SK-N-SH (cell line): ENCODE measurements around the gene CACNG4. TPM values are rescaled to one million over a fixed set of nuclear protein-coding genes. Genes with fewer than 3 reads are reported as not detected.

Experiments
- CTCF ChIA-PET: fragments of 300-600, 350-600 bp; formaldehyde crosslinking; extraction: SDS; loops from one replicate; lab custom pipeline; 2021; lab: Yijun Ruan, JAX
- POLR2A ChIA-PET: fragments of 350-600 bp; sonication (Branson Sonifier 250); formaldehyde crosslinking; extraction: SDS; loops from one replicate; lab custom pipeline; 2020; ENCODE audit warnings: antibody characterized with exemption, inconsistent platforms; lab: Yijun Ruan, JAX
- DNase-seq: peaks from one replicate; pipeline ENCODE4 v3.0.0; 2012
- H2AFZ ChIP-seq: fragments of 200-600 bp; sonication (generic); 2 replicates; pipeline ENCODE4 v1.8.1; 2016; ENCODE audit warnings: antibody characterized with exemption, mild to moderate bottlenecking, low read depth
- H3F3A ChIP-seq: fragments of 200-600 bp; sonication (generic); replicated peaks from 2 replicates; pipeline ENCODE3; 2016; ENCODE audit warnings: antibody characterized with exemption, mild to moderate bottlenecking; ENCODE audit not compliant: insufficient read depth
- H3K27ac ChIP-seq, 2 experiments: fragments of 200-500 bp in 1 of 2; fragments of 200-600 bp in 1 of 2; sonication (Bioruptor generic) in 1 of 2; sonication (generic), shearing (Covaris generic) in 1 of 2; 2 replicates each; pipeline versions ENCODE4 v1.5.1 to v1.6.1; 2014 to 2016; ENCODE audit warnings: low read depth in 2 of 2, inconsistent platforms in 1 of 2, low read length in 1 of 2, mild to moderate bottlenecking in 1 of 2, mixed read lengths in 1 of 2
- H3K27me3 ChIP-seq: fragments of 200-600 bp; sonication (generic), shearing (Covaris generic); 2 replicates; pipeline ENCODE4 v1.6.1; 2016; ENCODE audit warnings: mixed run types; ENCODE audit not compliant: insufficient read depth
- H3K36me3 ChIP-seq, 2 experiments: fragments of 200-500 bp in 1 of 2; fragments of 200-600 bp in 1 of 2; sonication (Bioruptor generic) in 1 of 2; sonication (generic) in 1 of 2; replicated peaks in 1 of 2; 2 replicates each; pipeline versions ENCODE3 to v1.5.1; 2014 to 2016; ENCODE audit warnings: low read length in 1 of 2, mild to moderate bottlenecking in 1 of 2; ENCODE audit not compliant: insufficient read depth in 2 of 2, control insufficient read depth in 1 of 2
- H3K4me1 ChIP-seq, 2 experiments: fragments of 200-500 bp in 1 of 2; fragments of 200-600 bp in 1 of 2; sonication (Bioruptor generic) in 1 of 2; sonication (generic), shearing (Covaris generic) in 1 of 2; 2 replicates each; pipeline versions ENCODE4 v1.5.1 to v1.6.1; 2014 to 2016; ENCODE audit warnings: low read depth in 1 of 2, low read length in 1 of 2, mixed run types in 1 of 2; ENCODE audit not compliant: insufficient read depth in 2 of 2, control insufficient read depth in 1 of 2
- H3K4me2 ChIP-seq: fragments of 200-600 bp; sonication (generic), shearing (Covaris generic); 2 replicates; pipeline ENCODE4 v1.6.1; 2017; ENCODE audit warnings: mixed run types
- H3K4me3 ChIP-seq, 2 experiments: fragments of 200-500 bp in 1 of 2; fragments of 200-600 bp in 1 of 2; sonication (Bioruptor generic) in 1 of 2; sonication (generic), shearing (Covaris generic) in 1 of 2; 2 replicates each; pipeline versions ENCODE4 v1.5.1 to v1.8.1; 2014 to 2016; ENCODE audit warnings: low read depth in 2 of 2, inconsistent platforms in 1 of 2, low read length in 1 of 2, mild to moderate bottlenecking in 1 of 2, mixed read lengths in 1 of 2, moderate library complexity in 1 of 2
- H3K79me2 ChIP-seq: fragments of 200-600 bp; sonication (generic); 2 replicates; pipeline ENCODE4 v1.8.1; 2017; ENCODE audit warnings: mild to moderate bottlenecking; ENCODE audit not compliant: insufficient read depth
- H3K9ac ChIP-seq: fragments of 200-600 bp; sonication (generic); 2 replicates; pipeline ENCODE4 v1.6.1; 2017; ENCODE audit warnings: mixed run types
- H3K9me2 ChIP-seq: fragments of 200-600 bp; sonication (generic); 2 replicates; pipeline ENCODE4 v1.6.1; 2017; ENCODE audit warnings: mixed run types
- H3K9me3 ChIP-seq: fragments of 200-600 bp; sonication (generic); 2 replicates; pipeline ENCODE4 v1.6.1; 2017; ENCODE audit warnings: mixed run types, mild to moderate bottlenecking, moderate library complexity
- H4K20me1 ChIP-seq: fragments of 200-600 bp; sonication (generic); 2 replicates; pipeline ENCODE4 v1.6.1; 2017; ENCODE audit warnings: mild to moderate bottlenecking, mixed run types; ENCODE audit not compliant: insufficient read depth
- CHD2 ChIP-seq: fragments of 150-350 bp; IDR thresholded peaks from 2 replicates; pipeline ENCODE4 v1.6.1; 2018; ENCODE audit warnings: low read length; ENCODE audit not compliant: partially characterized antibody
- ELF1 ChIP-seq: IDR thresholded peaks from 2 replicates; pipeline ENCODE4 v1.4.0; 2012
- EP300 ChIP-seq, 2 experiments: IDR thresholded peaks; 2 replicates each; pipeline versions ENCODE4 v1.4.0 to v1.6.1; 2012; ENCODE audit warnings: borderline replicate concordance in 1 of 2, low read depth in 1 of 2, low read length in 1 of 2
- FOXJ3 ChIP-seq: sonication (generic); formaldehyde crosslinking; IDR thresholded peaks from 2 replicates; pipeline ENCODE4 v1.5.1; 2020; ENCODE audit warnings: mild to moderate bottlenecking, missing genetic modification reagents
- FOXM1 ChIP-seq: IDR thresholded peaks from 2 replicates; pipeline ENCODE4 v1.4.0; 2012; ENCODE audit warnings: low read depth, mild to moderate bottlenecking
- GABPA ChIP-seq: IDR thresholded peaks from 2 replicates; pipeline ENCODE4 v1.4.0; 2012; ENCODE audit warnings: low read depth, mild to moderate bottlenecking
- GATA2 ChIP-seq: sonication (generic); formaldehyde crosslinking; IDR thresholded peaks from 2 replicates; pipeline ENCODE4 v1.5.0; 2020; ENCODE audit warnings: mild to moderate bottlenecking, missing genetic modification reagents
- IRF3 ChIP-seq: fragments of 150-350 bp; IDR thresholded peaks from 2 replicates; pipeline ENCODE4 v1.6.1; 2016; ENCODE audit warnings: mild to moderate bottlenecking, low read depth, low read length
- JUND ChIP-seq: IDR thresholded peaks from 2 replicates; pipeline ENCODE4 v1.4.0; 2012
- NFIC ChIP-seq: IDR thresholded peaks from 2 replicates; pipeline ENCODE4 v1.4.0; 2012; ENCODE audit warnings: borderline replicate concordance
- NRF1 ChIP-seq: IDR thresholded peaks from 2 replicates; pipeline ENCODE4 v1.6.1; 2012; ENCODE audit warnings: low read depth, mild to moderate bottlenecking, low read length
- RAD21 ChIP-seq: IDR thresholded peaks from 2 replicates; pipeline ENCODE4 v1.6.1; 2012; ENCODE audit warnings: mild to moderate bottlenecking, low read length
- RCOR1 ChIP-seq: fragments of 150-350 bp; IDR thresholded peaks from 2 replicates; pipeline ENCODE4 v1.6.1; 2017; ENCODE audit warnings: antibody characterized with exemption, low read length
- SMC3 ChIP-seq: IDR thresholded peaks from 2 replicates; pipeline ENCODE4 v1.6.1; 2012; ENCODE audit warnings: low read depth, low read length, improper control_type of control experiment
- TCF12 ChIP-seq: IDR thresholded peaks from 2 replicates; pipeline ENCODE4 v1.4.0; 2012
- USF2 ChIP-seq: fragments of 150-350 bp; IDR thresholded peaks from 2 replicates; pipeline ENCODE4 v1.6.1; 2017; ENCODE audit warnings: antibody characterized with exemption, low read length, low read depth, borderline replicate concordance
- YY1 ChIP-seq: IDR thresholded peaks from 2 replicates; pipeline ENCODE4 v1.4.0; 2012; ENCODE audit warnings: low read depth, mild to moderate bottlenecking
- WGBS: methylation state at CpG from one replicate; pipeline ENCODE4 v1.1.6; 2017; ENCODE audit warnings: low lambda C conversion rate; 5-methylcytosine and 5-hydroxymethylcytosine counted together
- polyA plus RNA-seq, 3 experiments: library from polyadenylated mRNA; depleted of rRNA; stranded (reverse); fragments of >200 nt; gene quantifications; 2 replicates each; pipeline ENCODE4 v1.2.3, GENCODE V29; 2012
- TF ChIP-seq, protein P1 (sequence below): IDR thresholded peaks from 2 replicates; pipeline ENCODE4 v1.4.0; 2012; ENCODE audit warnings: low read depth, borderline replicate concordance
- TF ChIP-seq, protein P2 (sequence below): IDR thresholded peaks from 2 replicates; pipeline ENCODE4 v1.4.0; 2012; ENCODE audit warnings: low read depth
- TF ChIP-seq, protein P3 (sequence below): fragments of 200-600 bp; sonication (generic); IDR thresholded peaks from 2 replicates; pipeline ENCODE4 v1.6.1; 2017; ENCODE audit warnings: antibody characterized with exemption, mild to moderate bottlenecking, moderate library complexity

The CACNG4 gene
- polyA plus RNA-seq, 1 of the 3 experiments (the other 2 are of a cell fraction): 13.2 TPM

GRCh38 chr17:66932311-66932710 lies 32.2 kb upstream of the CACNG4 start:
- no peak overlapping the region for H2AFZ ChIP-seq
- H3K4me1 ChIP-seq: peaks cover 0 to 38% of the 10 kb centered on the region in 2 experiments; a peak in 1 of 4 replicates
- H3K27me3 ChIP-seq: no peaks in the 10 kb centered on the region; the same call in 1 of the 2 replicates
- H4K20me1 ChIP-seq: no peaks in the 10 kb centered on the region
- TF ChIP-seq NRF1 (no peak), CHD2 (peak; percentile 22), YY1 (no peak)
- TF ChIP-seq, protein P1, sequence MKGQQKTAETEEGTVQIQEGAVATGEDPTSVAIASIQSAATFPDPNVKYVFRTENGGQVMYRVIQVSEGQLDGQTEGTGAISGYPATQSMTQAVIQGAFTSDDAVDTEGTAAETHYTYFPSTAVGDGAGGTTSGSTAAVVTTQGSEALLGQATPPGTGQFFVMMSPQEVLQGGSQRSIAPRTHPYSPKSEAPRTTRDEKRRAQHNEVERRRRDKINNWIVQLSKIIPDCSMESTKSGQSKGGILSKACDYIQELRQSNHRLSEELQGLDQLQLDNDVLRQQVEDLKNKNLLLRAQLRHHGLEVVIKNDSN: no peak
- DNase-seq: peak; percentile 64
- H3K36me3 ChIP-seq: no peaks in the 10 kb centered on the region
- no peaks in the 10 kb centered on the region for H3K9me2 ChIP-seq
- H3K27ac ChIP-seq: peak overlapping the region in 1 of 2 experiments; percentile 73; a peak in 2 of 4 replicates
- no peaks in the 10 kb centered on the region for H3K9me3 ChIP-seq
- ChIA-PET POLR2A (interaction anchor here (1.1 kb wide), 1 partner anchor 87 kb away, joined by 3 read pairs; no protein-coding TSS in a partner anchor), CTCF (interaction anchor here (1.0 to 2.8 kb wide), 7 partner anchors 8 to 226 kb away, joined by 3 to 5 read pairs (median 3); no protein-coding TSS in a partner anchor)
- H3F3A ChIP-seq: no peaks in the 10 kb centered on the region
- no peak overlapping the region for H3K9ac ChIP-seq
- 20% methylated on average over 2 of the region's 2 CpGs for WGBS
- H3K79me2 ChIP-seq: no peaks in the 10 kb centered on the region
- no peak overlapping the region for H3K4me3 ChIP-seq
- no peak overlapping the region for H3K4me2 ChIP-seq

- H3K4me1 ChIP-seq: peaks cover 0 to 35% of the 10 kb centered on the region in 2 experiments; a peak in 1 of 4 replicates
- no peaks in the 10 kb centered on the region for H3K79me2 ChIP-seq
- H3K9me2 ChIP-seq: no peaks in the 10 kb centered on the region
- H3K4me2 ChIP-seq: no peak overlapping the region
- no peak overlapping the region for H2AFZ ChIP-seq
- TF ChIP-seq ELF1: no peak
- TF ChIP-seq TCF12: no peak
- TF ChIP-seq SMC3: no peak
- no peak for TF ChIP-seq FOXJ3
- no peak for TF ChIP-seq FOXM1
- no peak for TF ChIP-seq NFIC
- no peak for TF ChIP-seq GABPA
- no peak for TF ChIP-seq YY1
- no peak for TF ChIP-seq RAD21
- TF ChIP-seq, protein P2, sequence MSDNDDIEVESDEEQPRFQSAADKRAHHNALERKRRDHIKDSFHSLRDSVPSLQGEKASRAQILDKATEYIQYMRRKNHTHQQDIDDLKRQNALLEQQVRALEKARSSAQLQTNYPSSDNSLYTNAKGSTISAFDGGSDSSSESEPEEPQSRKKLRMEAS: no peak
- TF ChIP-seq IRF3: no peak
- TF ChIP-seq USF2: no peak
- no peak for TF ChIP-seq EP300 (IDR thresholded peaks at IDR 0.05; ENCODE audit: borderline replicate concordance in 1 of 2, low read depth in 1 of 2, low read length in 1 of 2)
- TF ChIP-seq, protein P3, sequence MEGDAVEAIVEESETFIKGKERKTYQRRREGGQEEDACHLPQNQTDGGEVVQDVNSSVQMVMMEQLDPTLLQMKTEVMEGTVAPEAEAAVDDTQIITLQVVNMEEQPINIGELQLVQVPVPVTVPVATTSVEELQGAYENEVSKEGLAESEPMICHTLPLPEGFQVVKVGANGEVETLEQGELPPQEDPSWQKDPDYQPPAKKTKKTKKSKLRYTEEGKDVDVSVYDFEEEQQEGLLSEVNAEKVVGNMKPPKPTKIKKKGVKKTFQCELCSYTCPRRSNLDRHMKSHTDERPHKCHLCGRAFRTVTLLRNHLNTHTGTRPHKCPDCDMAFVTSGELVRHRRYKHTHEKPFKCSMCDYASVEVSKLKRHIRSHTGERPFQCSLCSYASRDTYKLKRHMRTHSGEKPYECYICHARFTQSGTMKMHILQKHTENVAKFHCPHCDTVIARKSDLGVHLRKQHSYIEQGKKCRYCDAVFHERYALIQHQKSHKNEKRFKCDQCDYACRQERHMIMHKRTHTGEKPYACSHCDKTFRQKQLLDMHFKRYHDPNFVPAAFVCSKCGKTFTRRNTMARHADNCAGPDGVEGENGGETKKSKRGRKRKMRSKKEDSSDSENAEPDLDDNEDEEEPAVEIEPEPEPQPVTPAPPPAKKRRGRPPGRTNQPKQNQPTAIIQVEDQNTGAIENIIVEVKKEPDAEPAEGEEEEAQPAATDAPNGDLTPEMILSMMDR: no peak
- TF ChIP-seq GATA2: no peak; the same call in 1 of the 2 replicates
- no peak for TF ChIP-seq JUND
- TF ChIP-seq RCOR1: no peak
- TF ChIP-seq, all 33 proteins: peak for 0
- ChIA-PET CTCF (interaction anchor here (0.7 to 1.4 kb wide), 6 partner anchors 13 to 206 kb away, joined by 3 to 6 read pairs (median 3); no protein-coding TSS in a partner anchor), POLR2A (no interaction called here)
- H3F3A ChIP-seq: no peaks in the 10 kb centered on the region
- H3K4me3 ChIP-seq: no peak overlapping the region
- DNase-seq: no peak
- no peaks in the 10 kb centered on the region for H4K20me1 ChIP-seq
- 44% methylated on average over 2 of the region's 2 CpGs for WGBS
- no peaks in the 10 kb centered on the region for H3K9me3 ChIP-seq
- H3K9ac ChIP-seq: no peak overlapping the region
- no peaks in the 10 kb centered on the region for H3K36me3 ChIP-seq
- H3K27ac ChIP-seq: no peak overlapping the region
- no peaks in the 10 kb centered on the region; the same call in 1 of the 2 replicates for H3K27me3 ChIP-seq
Measured at GRCh38 chr17:66934040-66934439, 30.5 kb upstream of the CACNG4 start.
